Amygdala (tissue), 56 donors: ENCODE data around the gene NTRK3.

ENCODE experiments used
- DNase-seq, 56 donors: peaks; one replicate each; lab custom pipeline; 2025; lab: John Stamatoyannopoulos, UW

NTRK3 gene

DNA sequence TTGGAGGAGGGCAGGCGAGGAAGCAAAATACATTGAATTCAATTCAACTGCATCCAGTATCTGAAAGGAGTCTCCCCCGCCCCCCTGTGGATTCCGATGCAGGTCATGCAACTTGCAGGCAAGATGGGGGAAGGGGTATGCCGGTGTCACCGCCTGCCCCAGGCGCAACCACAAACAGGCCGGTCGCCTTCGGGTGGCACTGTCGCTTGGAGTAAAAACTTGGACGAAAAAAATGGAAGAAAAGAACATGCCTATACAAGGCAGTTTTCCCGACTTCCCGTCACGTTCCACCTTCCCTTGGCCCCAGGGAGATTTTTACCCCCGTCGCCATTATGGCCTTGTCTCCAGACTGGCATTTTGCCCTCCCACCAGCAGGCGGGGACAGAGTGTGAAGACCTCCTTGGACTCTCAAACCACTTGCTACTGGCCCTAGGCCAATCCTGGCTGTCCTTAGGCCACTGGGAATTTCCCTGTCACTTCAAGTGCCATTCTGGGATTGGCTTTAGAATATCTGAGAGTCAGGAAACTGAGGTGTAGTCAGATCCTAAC is 1.6 kb upstream of the NTRK3 start:
- DNase-seq = peak in 46 of 56 donors; percentile 17 to 86 (median 66)

- peak in 48 of 56 donors; percentile 8 to 76 (median 58) for DNase-seq
Measured at GRCh38 chr15:88257311-88258092, 963 bp upstream of the NTRK3 start.

- peak in 23 of 56 donors; percentile 26 to 60 (median 45) for DNase-seq
Measured at GRCh38 chr15:88255484-88256278, 858 bp downstream of the NTRK3 start.

DNA sequence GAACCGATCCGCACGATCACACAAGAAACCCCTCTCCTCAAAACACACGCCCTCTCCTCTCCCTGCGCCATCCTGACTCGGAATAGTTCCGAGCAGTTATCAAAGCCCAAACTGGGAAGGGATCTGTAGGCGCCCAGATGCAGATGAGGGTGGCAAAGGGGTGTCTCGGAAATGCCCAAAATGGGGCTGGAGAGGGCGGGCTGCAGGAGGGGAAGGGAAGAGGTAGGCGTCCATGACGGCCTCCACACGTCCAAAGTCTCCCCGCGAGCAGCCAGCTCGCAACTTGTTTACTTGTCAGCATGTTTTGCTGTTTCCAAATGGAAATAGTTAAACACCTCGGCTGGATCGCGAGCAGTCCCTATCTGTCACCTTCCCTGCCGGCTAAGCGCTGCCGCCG is 1.5 kb downstream of the NTRK3 start:
- peak in 16 of 56 donors; percentile 13 to 52 (median 35) for DNase-seq

DNA sequence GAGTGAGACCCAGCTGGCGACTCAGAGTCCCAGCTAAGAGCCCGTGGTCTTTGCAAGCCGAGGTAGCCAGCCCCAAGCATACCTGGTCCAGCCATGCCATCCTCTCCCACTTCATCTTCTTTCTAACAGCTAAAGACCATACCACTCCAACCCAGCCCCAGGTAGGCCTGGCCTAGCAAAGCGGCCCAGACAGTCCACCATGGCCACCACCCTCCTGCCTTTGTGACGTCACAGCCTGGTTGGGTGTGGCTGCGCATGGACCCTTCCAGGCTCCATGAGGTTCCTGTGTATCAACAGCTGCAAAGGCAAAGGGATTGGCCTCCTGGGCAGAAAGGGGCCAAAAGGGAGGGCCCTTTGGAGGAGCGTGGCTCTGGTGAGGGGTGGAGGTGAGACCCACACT is 4.1 kb downstream of the NTRK3 start:
- no peak for DNase-seq

GRCh38 chr15:88250826-88251225 is 5.7 kb downstream of the NTRK3 start:
- DNase-seq = peak in 1 of 56 donors; percentile 32

- DNase-seq = peak in 1 of 56 donors; percentile 8
Measured at GRCh38 chr15:88249220-88249619, 7.3 kb downstream of the NTRK3 start.

DNA sequence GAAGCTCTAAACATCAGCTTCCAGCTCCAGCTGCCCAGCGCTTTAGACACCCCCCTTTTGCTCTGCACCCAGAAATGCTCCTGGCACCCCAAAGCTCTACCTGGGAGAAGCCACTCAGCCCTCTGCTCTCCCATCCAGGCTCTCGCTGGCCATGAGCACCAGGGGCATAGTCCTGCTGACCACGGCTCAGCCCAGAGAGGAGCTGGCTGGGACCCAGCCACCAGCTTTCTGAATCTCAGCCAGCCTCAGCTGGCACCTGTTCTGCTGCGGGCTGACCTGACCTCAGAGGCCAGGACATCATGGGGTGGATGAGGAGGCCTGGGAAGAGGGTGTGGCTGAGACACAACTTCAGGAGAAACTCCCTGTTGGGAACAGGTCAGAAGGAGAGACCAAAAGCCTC is 8.6 kb downstream of the NTRK3 start:
- DNase-seq = peak in 9 of 56 donors; percentile 10 to 31 (median 22)

DNA sequence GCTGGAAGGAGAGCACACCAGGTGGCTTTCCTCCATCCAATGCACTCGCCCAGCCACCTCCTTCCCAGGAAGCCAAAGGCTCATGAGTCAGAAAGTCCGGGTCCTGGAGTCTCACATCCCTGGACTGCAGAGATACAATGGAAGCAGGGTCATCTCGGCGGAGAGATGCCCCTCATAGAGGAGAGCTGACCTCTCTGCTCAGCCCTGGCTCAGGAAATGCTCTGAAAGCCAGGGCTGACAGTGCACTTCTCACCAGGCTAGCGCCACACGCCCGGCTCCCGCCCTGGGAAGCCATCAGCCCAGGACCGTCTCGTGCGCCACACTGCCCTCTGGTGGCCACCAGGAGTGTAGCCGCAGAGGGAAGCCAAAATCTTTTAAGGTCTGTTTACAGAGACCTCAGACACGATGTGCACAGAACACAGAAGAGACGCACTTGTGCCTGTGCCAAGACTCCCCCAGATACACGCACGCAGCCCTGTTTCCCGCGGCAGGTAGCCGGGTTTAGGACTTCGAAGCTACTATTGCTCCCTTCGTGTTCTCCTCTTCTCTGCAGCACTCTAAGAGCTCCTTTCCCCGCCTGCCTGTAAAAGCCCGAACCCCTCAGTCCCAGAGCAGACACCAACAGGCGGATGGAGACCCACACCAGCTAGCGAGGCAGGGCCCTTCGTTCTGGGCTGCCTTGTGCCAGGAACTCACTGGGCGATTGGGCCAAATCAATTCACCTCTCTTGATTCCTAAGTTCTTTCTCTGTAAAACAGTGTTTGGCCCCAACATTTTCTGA is 9.7 kb downstream of the NTRK3 start:
- DNase-seq = peak in 51 of 56 donors; percentile 21 to 87 (median 63)

DNA sequence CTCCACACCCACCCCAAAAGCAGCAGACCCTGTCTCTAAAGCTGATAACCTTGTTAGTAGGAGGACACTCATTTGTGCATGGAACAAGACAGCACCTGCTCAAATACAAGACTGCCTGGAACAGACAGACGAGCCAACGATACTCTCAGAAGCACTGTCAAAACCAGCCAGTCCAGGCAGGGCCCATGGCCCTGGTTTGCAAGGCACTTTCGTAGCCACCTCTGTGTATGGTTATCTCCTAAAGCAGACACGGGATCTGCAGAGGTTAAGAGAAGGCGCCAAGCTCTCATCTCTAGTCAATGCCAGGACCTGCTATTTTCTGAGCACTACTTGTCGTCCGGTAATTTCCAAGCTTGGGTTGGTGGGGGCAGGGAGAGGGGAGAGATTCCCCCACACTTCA is 10.5 kb downstream of the NTRK3 start:
- DNase-seq = no peak

DNA sequence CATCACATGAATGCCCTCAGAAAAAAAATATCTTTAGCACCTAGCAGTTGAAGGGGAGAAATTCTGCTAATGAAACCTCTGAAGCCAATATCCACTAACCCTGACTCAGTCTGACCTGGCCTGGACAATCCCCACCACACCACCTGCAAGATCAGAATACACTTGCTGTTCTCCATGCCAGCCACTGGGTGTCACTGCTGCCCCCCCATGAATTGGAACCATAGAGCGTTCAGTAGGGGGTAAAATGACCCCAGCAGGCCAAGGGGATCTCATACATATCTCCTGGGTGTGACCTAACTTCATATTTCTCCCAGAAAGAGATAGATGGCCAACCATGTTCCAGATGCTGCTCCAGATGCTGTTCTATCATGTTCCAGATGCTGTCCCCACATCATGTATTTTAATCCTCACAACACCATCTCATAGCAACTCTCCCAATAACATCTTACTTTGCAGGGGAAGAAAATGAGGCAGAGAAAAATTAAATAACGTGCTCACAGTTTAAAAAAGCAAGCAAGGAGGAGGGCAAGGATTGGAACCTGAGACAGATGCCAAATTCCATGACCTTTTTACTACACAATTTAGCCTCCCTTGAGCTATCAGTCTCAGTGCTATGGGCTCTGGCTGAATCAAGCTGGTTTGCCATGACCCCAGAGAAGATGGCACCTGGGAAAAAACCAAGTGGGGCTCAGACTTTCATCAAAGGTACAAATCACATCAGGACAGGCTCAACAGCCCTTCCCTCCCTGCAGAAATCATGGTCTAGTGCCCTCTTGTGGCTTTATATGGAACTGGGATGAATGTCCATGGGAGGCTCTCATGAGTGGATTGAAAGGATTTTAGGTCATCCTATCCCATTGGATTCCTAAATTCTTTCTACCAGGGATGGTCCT is 12.4 kb downstream of the NTRK3 start:
- DNase-seq = peak in 2 of 56 donors; percentile 13 to 20

GRCh38 chr15:88242586-88243555 is 13.7 kb downstream of the NTRK3 start:
- DNase-seq = no peak

- no peak for DNase-seq
Measured at GRCh38 chr15:88241461-88241860, 15.1 kb downstream of the NTRK3 start.

- no peak for DNase-seq
Measured at GRCh38 chr15:88241060-88241459, 15.5 kb downstream of the NTRK3 start.

DNA sequence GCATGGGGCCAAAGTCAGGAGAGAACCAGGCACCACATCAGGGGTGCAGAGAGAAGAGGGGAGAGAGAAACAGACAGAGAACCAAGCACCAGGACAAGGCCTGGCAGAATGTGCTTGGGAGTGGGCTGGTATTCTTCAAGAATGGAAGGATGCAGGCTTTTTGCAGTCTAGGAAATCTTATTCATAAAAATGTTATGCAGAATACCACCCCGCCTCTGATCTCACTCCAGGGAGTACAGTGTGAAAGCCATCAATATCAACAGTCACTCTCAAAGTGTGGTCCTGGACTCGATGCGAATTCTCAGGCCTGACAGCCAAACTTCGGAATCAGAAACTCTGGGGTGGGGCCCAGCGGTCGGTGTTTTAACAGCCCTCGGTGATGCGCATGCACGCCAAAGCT is 16.9 kb downstream of the NTRK3 start:
- DNase-seq = no peak

DNA sequence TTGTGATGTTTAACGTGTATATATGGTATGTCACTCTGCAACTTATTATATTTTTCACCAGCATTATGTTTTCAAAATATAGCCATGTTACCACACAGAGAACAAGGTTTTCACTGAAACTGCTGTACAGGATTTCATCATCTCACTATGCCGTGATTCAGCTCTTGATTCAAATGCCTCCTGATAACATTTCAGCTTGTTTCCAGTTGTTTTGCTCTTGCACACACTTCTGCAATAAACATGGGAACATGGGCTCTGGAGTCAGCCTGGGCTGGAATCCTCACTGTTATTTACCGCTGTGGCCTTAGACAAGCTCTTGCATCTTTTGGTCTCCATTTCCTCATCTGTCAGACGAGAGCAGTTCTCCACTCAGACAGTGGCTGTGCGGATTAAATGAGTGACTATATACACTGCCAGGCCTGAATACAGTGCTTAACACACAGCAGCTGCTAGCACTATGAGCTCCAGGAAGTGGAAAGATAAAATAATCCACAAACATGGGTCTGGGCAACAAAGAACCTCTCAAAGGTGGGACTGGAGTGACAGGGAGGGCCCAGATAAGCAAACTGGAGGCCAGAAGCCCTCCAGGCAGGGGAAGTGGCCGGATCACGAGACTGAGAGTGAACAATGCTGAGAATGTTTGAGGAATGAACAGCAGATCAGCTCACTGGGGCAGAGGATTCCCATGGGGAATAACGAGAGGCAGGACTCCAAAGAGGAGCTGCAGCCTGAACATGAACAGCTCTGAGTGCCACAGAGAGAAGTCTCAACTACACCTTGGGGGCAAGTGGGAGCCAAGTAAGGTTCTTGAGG is 17.7 kb downstream of the NTRK3 start:
- no peak for DNase-seq

DNA sequence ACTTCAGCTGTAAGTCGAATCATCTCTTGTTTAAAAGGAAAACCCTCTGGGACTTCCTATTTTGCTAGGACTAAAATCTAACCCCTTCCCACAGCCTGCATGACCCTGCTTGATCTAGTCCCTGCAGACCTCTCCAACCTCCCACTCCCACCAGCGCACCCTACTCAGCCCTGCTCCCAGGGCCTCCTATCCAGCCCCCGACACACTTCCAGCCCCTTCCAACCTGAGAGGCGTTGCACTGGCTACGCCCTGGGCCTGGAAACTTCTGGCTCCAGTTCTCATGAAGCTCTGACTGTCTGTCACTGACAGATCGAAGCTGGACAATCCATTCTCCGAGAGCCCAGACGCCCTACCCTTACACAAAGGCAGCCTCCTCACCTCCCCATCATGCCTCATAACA is 21.8 kb downstream of the NTRK3 start:
- DNase-seq = no peak
